SK-N-SH (cell line): ENCODE data around the gene DNAH6. TPM values are rescaled to one million over a fixed set of nuclear protein-coding genes. Genes with fewer than 3 reads are reported as not detected.

Experiments used
- CTCF ChIA-PET: fragments of 300-600, 350-600 bp; formaldehyde crosslinking; extraction: SDS; loops from one replicate; lab custom pipeline; 2021; lab: Yijun Ruan, JAX
- POLR2A ChIA-PET: fragments of 350-600 bp; sonication (Branson Sonifier 250); formaldehyde crosslinking; extraction: SDS; loops from one replicate; lab custom pipeline; 2020; ENCODE audit warnings: antibody characterized with exemption, inconsistent platforms; lab: Yijun Ruan, JAX
- DNase-seq: peaks from one replicate; pipeline ENCODE4 v3.0.0; 2012
- H2AFZ ChIP-seq: fragments of 200-600 bp; sonication (generic); 2 replicates; pipeline ENCODE4 v1.8.1; 2016; ENCODE audit warnings: antibody characterized with exemption, mild to moderate bottlenecking, low read depth
- H3F3A ChIP-seq: fragments of 200-600 bp; sonication (generic); replicated peaks from 2 replicates; pipeline ENCODE3; 2016; ENCODE audit warnings: antibody characterized with exemption, mild to moderate bottlenecking; ENCODE audit not compliant: insufficient read depth
- H3K27ac ChIP-seq, 2 experiments: fragments of 200-500 bp in 1 of 2; fragments of 200-600 bp in 1 of 2; sonication (Bioruptor generic) in 1 of 2; sonication (generic), shearing (Covaris generic) in 1 of 2; 2 replicates each; pipeline versions ENCODE4 v1.5.1 to v1.6.1; 2014 to 2016; ENCODE audit warnings: low read depth in 2 of 2, inconsistent platforms in 1 of 2, low read length in 1 of 2, mild to moderate bottlenecking in 1 of 2, mixed read lengths in 1 of 2
- H3K27me3 ChIP-seq: fragments of 200-600 bp; sonication (generic), shearing (Covaris generic); 2 replicates; pipeline ENCODE4 v1.6.1; 2016; ENCODE audit warnings: mixed run types; ENCODE audit not compliant: insufficient read depth
- H3K36me3 ChIP-seq, 2 experiments: fragments of 200-500 bp in 1 of 2; fragments of 200-600 bp in 1 of 2; sonication (Bioruptor generic) in 1 of 2; sonication (generic) in 1 of 2; replicated peaks in 1 of 2; 2 replicates each; pipeline versions ENCODE3 to v1.5.1; 2014 to 2016; ENCODE audit warnings: low read length in 1 of 2, mild to moderate bottlenecking in 1 of 2; ENCODE audit not compliant: insufficient read depth in 2 of 2, control insufficient read depth in 1 of 2
- H3K4me1 ChIP-seq, 2 experiments: fragments of 200-500 bp in 1 of 2; fragments of 200-600 bp in 1 of 2; sonication (Bioruptor generic) in 1 of 2; sonication (generic), shearing (Covaris generic) in 1 of 2; 2 replicates each; pipeline versions ENCODE4 v1.5.1 to v1.6.1; 2014 to 2016; ENCODE audit warnings: low read depth in 1 of 2, low read length in 1 of 2, mixed run types in 1 of 2; ENCODE audit not compliant: insufficient read depth in 2 of 2, control insufficient read depth in 1 of 2
- H3K4me2 ChIP-seq: fragments of 200-600 bp; sonication (generic), shearing (Covaris generic); 2 replicates; pipeline ENCODE4 v1.6.1; 2017; ENCODE audit warnings: mixed run types
- H3K4me3 ChIP-seq, 2 experiments: fragments of 200-500 bp in 1 of 2; fragments of 200-600 bp in 1 of 2; sonication (Bioruptor generic) in 1 of 2; sonication (generic), shearing (Covaris generic) in 1 of 2; 2 replicates each; pipeline versions ENCODE4 v1.5.1 to v1.8.1; 2014 to 2016; ENCODE audit warnings: low read depth in 2 of 2, inconsistent platforms in 1 of 2, low read length in 1 of 2, mild to moderate bottlenecking in 1 of 2, mixed read lengths in 1 of 2, moderate library complexity in 1 of 2
- H3K79me2 ChIP-seq: fragments of 200-600 bp; sonication (generic); 2 replicates; pipeline ENCODE4 v1.8.1; 2017; ENCODE audit warnings: mild to moderate bottlenecking; ENCODE audit not compliant: insufficient read depth
- H3K9ac ChIP-seq: fragments of 200-600 bp; sonication (generic); 2 replicates; pipeline ENCODE4 v1.6.1; 2017; ENCODE audit warnings: mixed run types
- H3K9me2 ChIP-seq: fragments of 200-600 bp; sonication (generic); 2 replicates; pipeline ENCODE4 v1.6.1; 2017; ENCODE audit warnings: mixed run types
- H3K9me3 ChIP-seq: fragments of 200-600 bp; sonication (generic); 2 replicates; pipeline ENCODE4 v1.6.1; 2017; ENCODE audit warnings: mixed run types, mild to moderate bottlenecking, moderate library complexity
- H4K20me1 ChIP-seq: fragments of 200-600 bp; sonication (generic); 2 replicates; pipeline ENCODE4 v1.6.1; 2017; ENCODE audit warnings: mild to moderate bottlenecking, mixed run types; ENCODE audit not compliant: insufficient read depth
- CHD2 ChIP-seq: fragments of 150-350 bp; IDR thresholded peaks from 2 replicates; pipeline ENCODE4 v1.6.1; 2018; ENCODE audit warnings: low read length; ENCODE audit not compliant: partially characterized antibody
- EP300 ChIP-seq, 2 experiments: IDR thresholded peaks; 2 replicates each; pipeline versions ENCODE4 v1.4.0 to v1.6.1; 2012; ENCODE audit warnings: borderline replicate concordance in 1 of 2, low read depth in 1 of 2, low read length in 1 of 2
- EZH2phosphoT487 ChIP-seq: fragments of 200-600 bp; sonication (generic); IDR thresholded peaks from 2 replicates; pipeline ENCODE4 v1.6.1; 2017; ENCODE audit warnings: low read depth, mixed run types, mild to moderate bottlenecking, antibody characterized with exemption, moderate library complexity, borderline replicate concordance
- FOSL2 ChIP-seq: IDR thresholded peaks from 2 replicates; pipeline ENCODE4 v1.4.0; 2012; ENCODE audit warnings: low read depth, mild to moderate bottlenecking, moderate library complexity, borderline replicate concordance
- GABPA ChIP-seq: IDR thresholded peaks from 2 replicates; pipeline ENCODE4 v1.4.0; 2012; ENCODE audit warnings: low read depth, mild to moderate bottlenecking
- MEF2A ChIP-seq: IDR thresholded peaks from 2 replicates; pipeline ENCODE4 v1.4.0; 2012; ENCODE audit warnings: low read depth, borderline replicate concordance
- NFIC ChIP-seq: IDR thresholded peaks from 2 replicates; pipeline ENCODE4 v1.4.0; 2012; ENCODE audit warnings: borderline replicate concordance
- POLR2AphosphoS5 ChIP-seq: IDR thresholded peaks from 2 replicates; pipeline ENCODE4 v1.6.1; 2012; ENCODE audit warnings: low read depth, low read length
- RAD21 ChIP-seq: IDR thresholded peaks from 2 replicates; pipeline ENCODE4 v1.6.1; 2012; ENCODE audit warnings: mild to moderate bottlenecking, low read length
- SMC3 ChIP-seq: IDR thresholded peaks from 2 replicates; pipeline ENCODE4 v1.6.1; 2012; ENCODE audit warnings: low read depth, low read length, improper control_type of control experiment
- TAF1 ChIP-seq: IDR thresholded peaks from 2 replicates; pipeline ENCODE4 v1.6.1; 2012; ENCODE audit warnings: low read depth, mild to moderate bottlenecking, low read length, moderate library complexity, borderline replicate concordance
- WGBS: methylation state at CpG from one replicate; pipeline ENCODE4 v1.1.6; 2017; ENCODE audit warnings: low lambda C conversion rate; 5-methylcytosine and 5-hydroxymethylcytosine counted together
- polyA plus RNA-seq, 3 experiments: library from polyadenylated mRNA; depleted of rRNA; stranded (reverse); fragments of >200 nt; gene quantifications; 2 replicates each; pipeline ENCODE4 v1.2.3, GENCODE V29; 2012
- TF ChIP-seq, protein P1 (sequence below): IDR thresholded peaks from 2 replicates; pipeline ENCODE4 v1.4.0; 2012; ENCODE audit warnings: low read depth, borderline replicate concordance
- TF ChIP-seq, protein P2 (sequence below): fragments of 150-350 bp; IDR thresholded peaks from 2 replicates; pipeline ENCODE4 v1.6.1; 2016; ENCODE audit warnings: mild to moderate bottlenecking, low read depth, low read length
- TF ChIP-seq, protein P3 (sequence below): IDR thresholded peaks from 2 replicates; pipeline ENCODE4 v1.4.0; 2012; ENCODE audit warnings: low read depth, borderline replicate concordance
- TF ChIP-seq, protein P4 (sequence below): IDR thresholded peaks from 2 replicates; pipeline ENCODE4 v1.4.0; 2012; ENCODE audit warnings: low read depth
- TF ChIP-seq, protein P5 (sequence below): fragments of 200-600 bp; sonication (generic); IDR thresholded peaks from 2 replicates; pipeline ENCODE4 v1.6.1; 2017; ENCODE audit warnings: antibody characterized with exemption, mild to moderate bottlenecking, moderate library complexity
- TF ChIP-seq, protein P6 (sequence below): IDR thresholded peaks from 2 replicates; pipeline ENCODE4 v1.6.1; 2012; ENCODE audit warnings: mild to moderate bottlenecking, low read depth, low read length, moderate library complexity

The DNAH6 gene
- polyA plus RNA-seq, 1 of the 3 experiments (the other 2 are of a cell fraction): 0.03 TPM

DNA sequence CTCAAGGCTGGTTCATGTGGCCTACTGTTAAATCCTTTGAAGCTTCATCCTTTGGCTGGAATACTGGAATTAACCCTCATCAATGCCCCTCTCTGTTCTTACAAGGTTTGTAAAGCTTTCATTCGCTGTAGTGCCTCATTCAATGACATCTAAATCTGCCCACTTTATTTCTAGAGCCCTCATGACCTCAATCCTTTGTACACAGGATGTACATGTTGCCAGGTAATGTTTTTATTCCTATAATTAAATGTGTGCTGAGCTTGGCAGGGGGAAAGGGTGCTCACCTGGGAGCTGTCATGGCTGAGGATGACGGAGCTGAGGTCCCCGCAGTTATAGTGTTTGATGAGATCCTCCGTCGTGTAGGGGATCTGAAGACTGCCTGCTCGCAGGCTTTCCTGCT is 325.3 kb downstream of the DNAH6 start:
- Histone ChIP-seq H3K9me2 (no peaks in the 10 kb centered on the region), H3K4me3 (no peak overlapping the region), H3K27ac (no peak overlapping the region), H3K27me3 (peaks cover 4% of the 10 kb centered on the region; the same call in 1 of the 2 replicates), H3K79me2 (no peaks in the 10 kb centered on the region), H2AFZ (no peak overlapping the region), H3K4me2 (no peak overlapping the region), H3K9ac (no peak overlapping the region), H3K36me3 (no peaks in the 10 kb centered on the region), H3K4me1 (peaks cover 0 to 2% of the 10 kb centered on the region in 2 experiments; a peak in 1 of 4 replicates), H4K20me1 (no peaks in the 10 kb centered on the region), H3F3A (no peaks in the 10 kb centered on the region), H3K9me3 (no peaks in the 10 kb centered on the region)
- CTCF ChIA-PET: interaction anchor here (1.7 kb wide), 1 partner anchor 16 kb away, joined by 4 read pairs; no protein-coding TSS in a partner anchor
- no peak for DNase-seq
- TF ChIP-seq NFIC (no peak), TAF1 (no peak), EZH2phosphoT487 (no peak), GABPA (no peak), CHD2 (no peak)
- TF ChIP-seq, protein P1, sequence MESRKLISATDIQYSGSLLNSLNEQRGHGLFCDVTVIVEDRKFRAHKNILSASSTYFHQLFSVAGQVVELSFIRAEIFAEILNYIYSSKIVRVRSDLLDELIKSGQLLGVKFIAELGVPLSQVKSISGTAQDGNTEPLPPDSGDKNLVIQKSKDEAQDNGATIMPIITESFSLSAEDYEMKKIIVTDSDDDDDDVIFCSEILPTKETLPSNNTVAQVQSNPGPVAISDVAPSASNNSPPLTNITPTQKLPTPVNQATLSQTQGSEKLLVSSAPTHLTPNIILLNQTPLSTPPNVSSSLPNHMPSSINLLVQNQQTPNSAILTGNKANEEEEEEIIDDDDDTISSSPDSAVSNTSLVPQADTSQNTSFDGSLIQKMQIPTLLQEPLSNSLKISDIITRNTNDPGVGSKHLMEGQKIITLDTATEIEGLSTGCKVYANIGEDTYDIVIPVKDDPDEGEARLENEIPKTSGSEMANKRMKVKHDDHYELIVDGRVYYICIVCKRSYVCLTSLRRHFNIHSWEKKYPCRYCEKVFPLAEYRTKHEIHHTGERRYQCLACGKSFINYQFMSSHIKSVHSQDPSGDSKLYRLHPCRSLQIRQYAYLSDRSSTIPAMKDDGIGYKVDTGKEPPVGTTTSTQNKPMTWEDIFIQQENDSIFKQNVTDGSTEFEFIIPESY: no peak
- POLR2A ChIA-PET: no interaction called here
- WGBS: 55% methylated on average over 6 of the region's 6 CpGs

DNA sequence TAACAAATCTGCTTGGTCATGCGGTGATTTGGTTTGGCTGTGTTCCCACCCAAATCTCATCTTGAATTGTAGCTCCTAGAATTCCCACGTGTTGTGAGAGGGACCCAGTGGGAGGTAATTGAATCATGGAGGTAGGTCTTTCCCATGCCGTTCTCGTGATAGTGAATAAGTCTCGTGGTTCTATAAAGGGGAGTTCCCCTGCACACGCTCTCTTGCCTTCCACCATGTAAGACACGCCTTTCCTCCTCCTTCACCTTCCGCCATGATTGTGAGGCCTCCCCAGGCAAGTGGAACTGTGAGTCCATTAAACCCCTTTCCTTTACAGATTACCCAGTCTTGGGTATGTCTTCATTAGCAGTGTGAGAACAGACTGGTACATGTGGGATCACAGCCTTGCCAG is 327.8 kb downstream of the DNAH6 start:
- Histone ChIP-seq H3K9ac (no peak overlapping the region), H3K9me2 (no peaks in the 10 kb centered on the region), H3K4me1 (peaks cover 0 to 2% of the 10 kb centered on the region in 2 experiments; a peak in 1 of 4 replicates), H3K27me3 (peaks cover 5% of the 10 kb centered on the region; the same call in 1 of the 2 replicates), H3K79me2 (no peaks in the 10 kb centered on the region), H2AFZ (no peak overlapping the region), H3K9me3 (no peaks in the 10 kb centered on the region), H3F3A (no peaks in the 10 kb centered on the region), H3K4me2 (no peak overlapping the region), H3K36me3 (no peaks in the 10 kb centered on the region), H3K27ac (no peak overlapping the region), H4K20me1 (no peaks in the 10 kb centered on the region), H3K4me3 (no peak overlapping the region)
- no peak for DNase-seq
- POLR2A ChIA-PET: no interaction called here
- 58% methylated on average over 8 of the region's 8 CpGs for WGBS
- CTCF ChIA-PET: interaction anchor here (1.0 kb wide), 1 partner anchor 38 kb away, joined by 4 read pairs; no protein-coding TSS in a partner anchor
- no peak for TF ChIP-seq RAD21
- no peak for TF ChIP-seq MEF2A
- no peak for TF ChIP-seq CHD2
- no peak for TF ChIP-seq SMC3
- TF ChIP-seq, protein P2, sequence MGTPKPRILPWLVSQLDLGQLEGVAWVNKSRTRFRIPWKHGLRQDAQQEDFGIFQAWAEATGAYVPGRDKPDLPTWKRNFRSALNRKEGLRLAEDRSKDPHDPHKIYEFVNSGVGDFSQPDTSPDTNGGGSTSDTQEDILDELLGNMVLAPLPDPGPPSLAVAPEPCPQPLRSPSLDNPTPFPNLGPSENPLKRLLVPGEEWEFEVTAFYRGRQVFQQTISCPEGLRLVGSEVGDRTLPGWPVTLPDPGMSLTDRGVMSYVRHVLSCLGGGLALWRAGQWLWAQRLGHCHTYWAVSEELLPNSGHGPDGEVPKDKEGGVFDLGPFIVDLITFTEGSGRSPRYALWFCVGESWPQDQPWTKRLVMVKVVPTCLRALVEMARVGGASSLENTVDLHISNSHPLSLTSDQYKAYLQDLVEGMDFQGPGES: no peak
- TF ChIP-seq, protein P3, sequence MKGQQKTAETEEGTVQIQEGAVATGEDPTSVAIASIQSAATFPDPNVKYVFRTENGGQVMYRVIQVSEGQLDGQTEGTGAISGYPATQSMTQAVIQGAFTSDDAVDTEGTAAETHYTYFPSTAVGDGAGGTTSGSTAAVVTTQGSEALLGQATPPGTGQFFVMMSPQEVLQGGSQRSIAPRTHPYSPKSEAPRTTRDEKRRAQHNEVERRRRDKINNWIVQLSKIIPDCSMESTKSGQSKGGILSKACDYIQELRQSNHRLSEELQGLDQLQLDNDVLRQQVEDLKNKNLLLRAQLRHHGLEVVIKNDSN: no peak
- TF ChIP-seq NFIC: no peak
- TF ChIP-seq, protein P4, sequence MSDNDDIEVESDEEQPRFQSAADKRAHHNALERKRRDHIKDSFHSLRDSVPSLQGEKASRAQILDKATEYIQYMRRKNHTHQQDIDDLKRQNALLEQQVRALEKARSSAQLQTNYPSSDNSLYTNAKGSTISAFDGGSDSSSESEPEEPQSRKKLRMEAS: no peak
- TF ChIP-seq EP300 (IDR thresholded peaks at IDR 0.05; ENCODE audit: borderline replicate concordance in 1 of 2, low read depth in 1 of 2, low read length in 1 of 2): no peak
- TF ChIP-seq, protein P5, sequence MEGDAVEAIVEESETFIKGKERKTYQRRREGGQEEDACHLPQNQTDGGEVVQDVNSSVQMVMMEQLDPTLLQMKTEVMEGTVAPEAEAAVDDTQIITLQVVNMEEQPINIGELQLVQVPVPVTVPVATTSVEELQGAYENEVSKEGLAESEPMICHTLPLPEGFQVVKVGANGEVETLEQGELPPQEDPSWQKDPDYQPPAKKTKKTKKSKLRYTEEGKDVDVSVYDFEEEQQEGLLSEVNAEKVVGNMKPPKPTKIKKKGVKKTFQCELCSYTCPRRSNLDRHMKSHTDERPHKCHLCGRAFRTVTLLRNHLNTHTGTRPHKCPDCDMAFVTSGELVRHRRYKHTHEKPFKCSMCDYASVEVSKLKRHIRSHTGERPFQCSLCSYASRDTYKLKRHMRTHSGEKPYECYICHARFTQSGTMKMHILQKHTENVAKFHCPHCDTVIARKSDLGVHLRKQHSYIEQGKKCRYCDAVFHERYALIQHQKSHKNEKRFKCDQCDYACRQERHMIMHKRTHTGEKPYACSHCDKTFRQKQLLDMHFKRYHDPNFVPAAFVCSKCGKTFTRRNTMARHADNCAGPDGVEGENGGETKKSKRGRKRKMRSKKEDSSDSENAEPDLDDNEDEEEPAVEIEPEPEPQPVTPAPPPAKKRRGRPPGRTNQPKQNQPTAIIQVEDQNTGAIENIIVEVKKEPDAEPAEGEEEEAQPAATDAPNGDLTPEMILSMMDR: no peak
- no peak for TF ChIP-seq POLR2AphosphoS5
- no peak for TF ChIP-seq GABPA
- no peak for TF ChIP-seq FOSL2
- TF ChIP-seq, protein P6, sequence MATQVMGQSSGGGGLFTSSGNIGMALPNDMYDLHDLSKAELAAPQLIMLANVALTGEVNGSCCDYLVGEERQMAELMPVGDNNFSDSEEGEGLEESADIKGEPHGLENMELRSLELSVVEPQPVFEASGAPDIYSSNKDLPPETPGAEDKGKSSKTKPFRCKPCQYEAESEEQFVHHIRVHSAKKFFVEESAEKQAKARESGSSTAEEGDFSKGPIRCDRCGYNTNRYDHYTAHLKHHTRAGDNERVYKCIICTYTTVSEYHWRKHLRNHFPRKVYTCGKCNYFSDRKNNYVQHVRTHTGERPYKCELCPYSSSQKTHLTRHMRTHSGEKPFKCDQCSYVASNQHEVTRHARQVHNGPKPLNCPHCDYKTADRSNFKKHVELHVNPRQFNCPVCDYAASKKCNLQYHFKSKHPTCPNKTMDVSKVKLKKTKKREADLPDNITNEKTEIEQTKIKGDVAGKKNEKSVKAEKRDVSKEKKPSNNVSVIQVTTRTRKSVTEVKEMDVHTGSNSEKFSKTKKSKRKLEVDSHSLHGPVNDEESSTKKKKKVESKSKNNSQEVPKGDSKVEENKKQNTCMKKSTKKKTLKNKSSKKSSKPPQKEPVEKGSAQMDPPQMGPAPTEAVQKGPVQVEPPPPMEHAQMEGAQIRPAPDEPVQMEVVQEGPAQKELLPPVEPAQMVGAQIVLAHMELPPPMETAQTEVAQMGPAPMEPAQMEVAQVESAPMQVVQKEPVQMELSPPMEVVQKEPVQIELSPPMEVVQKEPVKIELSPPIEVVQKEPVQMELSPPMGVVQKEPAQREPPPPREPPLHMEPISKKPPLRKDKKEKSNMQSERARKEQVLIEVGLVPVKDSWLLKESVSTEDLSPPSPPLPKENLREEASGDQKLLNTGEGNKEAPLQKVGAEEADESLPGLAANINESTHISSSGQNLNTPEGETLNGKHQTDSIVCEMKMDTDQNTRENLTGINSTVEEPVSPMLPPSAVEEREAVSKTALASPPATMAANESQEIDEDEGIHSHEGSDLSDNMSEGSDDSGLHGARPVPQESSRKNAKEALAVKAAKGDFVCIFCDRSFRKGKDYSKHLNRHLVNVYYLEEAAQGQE: no peak
